ENCODE data around the gene GGTLC2. TPM values are rescaled to one million over a fixed set of nuclear protein-coding genes. Genes with fewer than 3 reads are reported as not detected.
A peak's percentile ranks its signal among the peaks of the same experiment; 100 is the strongest.
"Not testable (repeated sequence)": the region's sequence is repeated elsewhere in the genome, so short reads cannot be mapped to it uniquely, and the experiment has no call there.

Gene GGTLC2
- total RNA-seq, 1 donor from 2014 or later: not detected

- Mint-ChIP-seq H3K9me3 (ENCODE audit: unreplicated experiment) (no peaks in the 10 kb centered on the region), H3K27ac (ENCODE audit: unreplicated experiment) (no peak overlapping the region), H3K4me3 (ENCODE audit: unreplicated experiment) (no peak overlapping the region), H3K4me1 (ENCODE audit: unreplicated experiment) (no peaks in the 10 kb centered on the region), H3K36me3 (ENCODE audit: low read depth, unreplicated experiment) (peaks cover 3% of the 10 kb centered on the region), H3K27me3 (ENCODE audit: unreplicated experiment) (peaks cover 5% of the 10 kb centered on the region)
- TF ChIP-seq, protein P1, sequence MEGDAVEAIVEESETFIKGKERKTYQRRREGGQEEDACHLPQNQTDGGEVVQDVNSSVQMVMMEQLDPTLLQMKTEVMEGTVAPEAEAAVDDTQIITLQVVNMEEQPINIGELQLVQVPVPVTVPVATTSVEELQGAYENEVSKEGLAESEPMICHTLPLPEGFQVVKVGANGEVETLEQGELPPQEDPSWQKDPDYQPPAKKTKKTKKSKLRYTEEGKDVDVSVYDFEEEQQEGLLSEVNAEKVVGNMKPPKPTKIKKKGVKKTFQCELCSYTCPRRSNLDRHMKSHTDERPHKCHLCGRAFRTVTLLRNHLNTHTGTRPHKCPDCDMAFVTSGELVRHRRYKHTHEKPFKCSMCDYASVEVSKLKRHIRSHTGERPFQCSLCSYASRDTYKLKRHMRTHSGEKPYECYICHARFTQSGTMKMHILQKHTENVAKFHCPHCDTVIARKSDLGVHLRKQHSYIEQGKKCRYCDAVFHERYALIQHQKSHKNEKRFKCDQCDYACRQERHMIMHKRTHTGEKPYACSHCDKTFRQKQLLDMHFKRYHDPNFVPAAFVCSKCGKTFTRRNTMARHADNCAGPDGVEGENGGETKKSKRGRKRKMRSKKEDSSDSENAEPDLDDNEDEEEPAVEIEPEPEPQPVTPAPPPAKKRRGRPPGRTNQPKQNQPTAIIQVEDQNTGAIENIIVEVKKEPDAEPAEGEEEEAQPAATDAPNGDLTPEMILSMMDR (IDR thresholded peaks at IDR 0.05; ENCODE audit: unreplicated experiment): no peak
- no peak for DNase-seq (ENCODE audit: low spot score)
These were observed 39.4 kb downstream of the GGTLC2 start for GRCh38 chr22:22683668-22684361.

GRCh38 chr22:22684580-22685561, 40.5 kb downstream of the GGTLC2 start:
- Mint-ChIP-seq H3K9me3 (ENCODE audit: unreplicated experiment) (no peaks in the 10 kb centered on the region), H3K36me3 (ENCODE audit: low read depth, unreplicated experiment) (peaks cover 3% of the 10 kb centered on the region), H3K4me1 (ENCODE audit: unreplicated experiment) (no peaks in the 10 kb centered on the region), H3K4me3 (ENCODE audit: unreplicated experiment) (no peak overlapping the region), H3K27me3 (ENCODE audit: unreplicated experiment) (peaks cover 5% of the 10 kb centered on the region), H3K27ac (ENCODE audit: unreplicated experiment) (no peak overlapping the region)
- DNase-seq (ENCODE audit: low spot score): peak; percentile 57
- TF ChIP-seq, protein P1 (IDR thresholded peaks at IDR 0.05; ENCODE audit: unreplicated experiment): peak; percentile 33

GRCh38 chr22:22685586-22685985, 41.2 kb downstream of the GGTLC2 start:
- H3K27ac Mint-ChIP-seq (ENCODE audit: unreplicated experiment): no peak overlapping the region
- H3K4me1 Mint-ChIP-seq (ENCODE audit: unreplicated experiment): no peaks in the 10 kb centered on the region
- TF ChIP-seq, protein P1 (IDR thresholded peaks at IDR 0.05; ENCODE audit: unreplicated experiment): no peak
- H3K36me3 Mint-ChIP-seq (ENCODE audit: low read depth, unreplicated experiment): peaks cover 3% of the 10 kb centered on the region
- no peak for DNase-seq (ENCODE audit: low spot score)
- H3K4me3 Mint-ChIP-seq (ENCODE audit: unreplicated experiment): no peak overlapping the region
- no peaks in the 10 kb centered on the region for H3K9me3 Mint-ChIP-seq (ENCODE audit: unreplicated experiment)
- H3K27me3 Mint-ChIP-seq (ENCODE audit: unreplicated experiment): peaks cover 5% of the 10 kb centered on the region

DNA sequence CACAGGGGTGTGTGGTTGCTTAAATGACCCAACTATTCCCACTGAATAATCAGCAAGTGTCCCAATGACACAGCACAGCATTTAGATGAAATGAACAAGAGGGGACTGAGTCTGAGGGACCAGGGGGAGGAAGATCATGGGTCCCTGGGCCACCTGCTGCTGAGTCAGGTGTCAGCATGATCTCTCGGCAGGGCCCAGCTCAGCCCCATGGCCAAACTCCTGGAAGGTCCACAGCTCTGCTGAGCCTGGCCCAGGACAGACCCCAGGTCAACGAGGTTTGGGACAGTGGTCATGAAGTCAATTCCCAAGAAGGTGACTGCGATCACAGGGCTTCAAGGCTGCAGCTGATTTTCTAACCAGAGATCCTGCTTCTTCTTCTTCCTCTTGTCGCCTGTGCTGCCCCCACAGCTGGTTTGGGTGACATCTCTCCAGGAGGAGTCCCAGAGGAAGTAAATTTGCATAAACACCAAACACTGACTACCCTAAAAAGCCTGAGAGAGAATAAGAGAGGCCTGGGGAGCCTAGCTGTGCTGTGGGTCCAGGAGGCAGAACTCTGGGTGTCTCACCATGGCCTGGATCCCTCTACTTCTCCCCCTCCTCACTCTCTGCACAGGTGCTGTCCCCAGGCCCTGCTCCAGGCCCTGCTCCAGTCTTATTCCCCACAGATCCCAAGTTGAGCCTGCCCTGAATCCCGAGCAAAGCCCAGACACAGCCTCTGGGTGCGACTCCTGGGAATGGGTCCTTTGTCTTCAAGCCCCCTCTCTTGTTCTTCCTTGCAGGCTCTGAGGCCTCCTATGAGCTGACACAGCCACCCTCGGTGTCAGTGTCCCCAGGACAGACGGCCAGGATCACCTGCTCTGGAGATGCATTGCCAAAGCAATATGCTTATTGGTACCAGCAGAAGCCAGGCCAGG, 42.0 kb downstream of the GGTLC2 start:
- not testable (repeated sequence) for H3K4me3 Mint-ChIP-seq (ENCODE audit: unreplicated experiment); H3K9me3 Mint-ChIP-seq (ENCODE audit: unreplicated experiment); H3K27me3 Mint-ChIP-seq (ENCODE audit: unreplicated experiment); H3K27ac Mint-ChIP-seq (ENCODE audit: unreplicated experiment); DNase-seq (ENCODE audit: low spot score); H3K4me1 Mint-ChIP-seq (ENCODE audit: unreplicated experiment); H3K36me3 Mint-ChIP-seq (ENCODE audit: low read depth, unreplicated experiment)
